GM18517 (cell line): ENCODE results near the gene LDLRAD4.
"Not testable (repeated sequence)": the region's sequence is repeated elsewhere in the genome, so short reads cannot be mapped to it uniquely, and the experiment has no call there.

ENCODE experiments used
- ATAC-seq: cut with Tn5 transposase; IDR thresholded peaks from one replicate; pipeline ENCODE4 v1.9.1; 2021; ENCODE audit warnings: mild to moderate bottlenecking, moderate library complexity; ENCODE audit not compliant: unreplicated experiment

Gene LDLRAD4

GRCh38 chr18:13476312-13476711 lies 257.8 kb downstream of the LDLRAD4 start:
- ATAC-seq, result not testable (repeated sequence)

- ATAC-seq, result no peak
These were observed 258.7 kb downstream of the LDLRAD4 start for GRCh38 chr18:13477147-13477683.

- no peak for ATAC-seq
These were observed 262.2 kb downstream of the LDLRAD4 start for GRCh38 chr18:13480571-13481255.

- ATAC-seq, result no peak
These were observed 262.8 kb downstream of the LDLRAD4 start for GRCh38 chr18:13481331-13481730.

GRCh38 chr18:13481820-13482617 lies 263.5 kb downstream of the LDLRAD4 start:
- ATAC-seq, result peak; percentile 96

- ATAC-seq, result no peak
These were observed 264.0 kb downstream of the LDLRAD4 start for GRCh38 chr18:13482618-13482945.

- ATAC-seq, result no peak
These were observed 265.0 kb downstream of the LDLRAD4 start for GRCh38 chr18:13483316-13484270.

- ATAC-seq, result no peak
These were observed 266.6 kb downstream of the LDLRAD4 start for GRCh38 chr18:13485182-13485581.

GRCh38 chr18:13485604-13486003 lies 267.0 kb downstream of the LDLRAD4 start:
- no peak for ATAC-seq

GRCh38 chr18:13486284-13486683 lies 267.7 kb downstream of the LDLRAD4 start:
- no peak for ATAC-seq

- ATAC-seq, result no peak
These were observed 268.1 kb downstream of the LDLRAD4 start for GRCh38 chr18:13486686-13487085.

GRCh38 chr18:13487237-13487636 lies 268.7 kb downstream of the LDLRAD4 start:
- no peak for ATAC-seq

- ATAC-seq, result no peak
These were observed 269.8 kb downstream of the LDLRAD4 start for GRCh38 chr18:13488281-13488929.

GRCh38 chr18:13489303-13489702 lies 270.7 kb downstream of the LDLRAD4 start:
- ATAC-seq, result not testable (repeated sequence)

GRCh38 chr18:13491138-13491537 lies 272.6 kb downstream of the LDLRAD4 start:
- no peak for ATAC-seq

- ATAC-seq, result no peak
These were observed 273.8 kb downstream of the LDLRAD4 start for GRCh38 chr18:13492314-13492713.

GRCh38 chr18:13493079-13493478 lies 274.5 kb downstream of the LDLRAD4 start:
- no peak for ATAC-seq

- no peak for ATAC-seq
These were observed 275.2 kb downstream of the LDLRAD4 start for GRCh38 chr18:13493725-13494124.

GRCh38 chr18:13494871-13495445 lies 276.4 kb downstream of the LDLRAD4 start:
- ATAC-seq, result no peak

GRCh38 chr18:13495961-13496360 lies 277.4 kb downstream of the LDLRAD4 start:
- ATAC-seq, result no peak
